Stomach (tissue), 9 donors: ENCODE results near the gene SNX20. TPM values are rescaled to one million over a fixed set of nuclear protein-coding genes. Genes with fewer than 3 reads are reported as not detected.

Experiments used
- DNase-seq, 2 donors: peaks; one replicate each; pipeline versions ENCODE4 v3.0.0 to v3.0.0-alpha.2; 2013 to 2019
- H3K27ac ChIP-seq, 5 donors: fragments of 200-600 bp in 4 of 5; sonication (generic) in 4 of 5; one replicate each; pipeline ENCODE4 v1.5.1; 2013 to 2019; ENCODE audit warnings: mild to moderate bottlenecking in 1 of 5, moderate library complexity in 1 of 5
- H3K27me3 ChIP-seq, 3 donors: fragments of 200-600 bp; sonication (generic); one replicate each; pipeline ENCODE4 v1.5.1; 2017 to 2019; ENCODE audit warnings: mixed run types in 1 of 3
- H3K36me3 ChIP-seq, 4 donors: fragments of 200-600 bp; sonication (generic); 1 replicate in 3 of 4; 2 replicates in 1 of 4; pipeline ENCODE4 v1.5.1; 2016 to 2019
- H3K4me1 ChIP-seq, 4 donors: fragments of 200-600 bp; sonication (generic); one replicate each; pipeline ENCODE4 v1.5.1; 2016 to 2019
- H3K4me3 ChIP-seq, 4 donors: fragments of 200-600 bp; sonication (generic) in 3 of 4; one replicate each; pipeline ENCODE4 v1.5.1; 2016 to 2019; ENCODE audit warnings: mild to moderate bottlenecking in 1 of 4
- H3K9me3 ChIP-seq, 4 donors: fragments of 200-600 bp; sonication (generic); one replicate each; pipeline ENCODE4 v1.5.1; 2016 to 2019
- CTCF ChIP-seq, 7 experiments: fragments of 450-650 bp in 4 of 7; fragments of 200-600 bp in 3 of 7; sonication (generic) in 3 of 7; IDR thresholded peaks; one replicate each; pipeline ENCODE4 v1.5.1; 2016 to 2019; ENCODE audit warnings: antibody characterized with exemption in 7 of 7, control low read depth in 2 of 7, mild to moderate bottlenecking in 1 of 7
- EP300 ChIP-seq: sonication (generic); formaldehyde crosslinking; IDR thresholded peaks from one replicate; pipeline ENCODE4 v1.6.1; 2017; ENCODE audit warnings: antibody characterized with exemption
- POLR2A ChIP-seq, 4 donors: fragments of 450-650 bp; IDR thresholded peaks; one replicate each; pipeline ENCODE4 v1.6.1; 2016; ENCODE audit warnings: antibody characterized with exemption in 4 of 4, control low read depth in 2 of 4, mild to moderate bottlenecking in 1 of 4, moderate library complexity in 1 of 4
- POLR2AphosphoS5 ChIP-seq, 3 donors: sonication (generic); formaldehyde crosslinking; IDR thresholded peaks; one replicate each; pipeline ENCODE4 v1.6.1; 2016; ENCODE audit warnings: antibody characterized with exemption in 3 of 3
- WGBS, 5 donors: extraction: QIAGEN DNeasy Blood & Tissue Kit in 3 of 5; methylation state at CpG; one replicate each; pipeline versions ENCODE4 v1.1.5 to v1.1.7; 2013 to 2018; 5-methylcytosine and 5-hydroxymethylcytosine counted together
- intact Hi-C: fragments of 100-400 bp; cut with DNase I; formaldehyde crosslinking; loops from one replicate; pipeline ENCODE4 v1.15.1; 2023; ENCODE audit warnings: low total_unique reads
- polyA plus RNA-seq, 3 donors: library from polyadenylated mRNA; stranded (reverse); fragments of 200-250 nt; gene quantifications; one replicate each; pipeline ENCODE4 v1.2.3, GENCODE V29; 2013
- total RNA-seq, 5 donors: library from RNA; depleted of rRNA; stranded (reverse); fragments of >200 nt; gene quantifications; one replicate each; pipeline versions ENCODE4 v1.1.0 to v1.2.3, GENCODE V29; 2014 to 2016
- donor health status: healthy with polysubstance abuse.
- donor health status: Bipolar disorder and iron deficiency.
- donor health status: healthy.

Gene SNX20
- total and polyA plus RNA-seq, 8 donors: 0.29 to 7.4 (median 1.1) TPM; not detected in 1

- H3K9me3 ChIP-seq: no peaks in the 10 kb centered on the region
- no peak for DNase-seq
- 52 to 70% (median 63%) methylated on average over 7 to 12 of the region's 12 CpGs for WGBS, 5 donors
- H3K27ac ChIP-seq: no peak overlapping the region
- H3K4me1 ChIP-seq: peaks cover 0 to 28% (median 0%) of the 10 kb centered on the region in 4 donors
- no peaks in the 10 kb centered on the region for H3K36me3 ChIP-seq
- intact Hi-C loops: no loop called here
- TF ChIP-seq CTCF (IDR thresholded peaks at IDR 0.05): no peak
- TF ChIP-seq POLR2A (IDR thresholded peaks at IDR 0.05): no peak
- TF ChIP-seq EP300: no peak
- TF ChIP-seq POLR2AphosphoS5 (IDR thresholded peaks at IDR 0.05): no peak
- no peak overlapping the region for H3K4me3 ChIP-seq
- H3K27me3 ChIP-seq: no peaks in the 10 kb centered on the region
Measured at GRCh38 chr16:50688083-50688482, 7.0 kb upstream of the SNX20 start.

- TF ChIP-seq POLR2A (IDR thresholded peaks at IDR 0.05) (no peak), EP300 (no peak), CTCF (IDR thresholded peaks at IDR 0.05) (no peak), POLR2AphosphoS5 (IDR thresholded peaks at IDR 0.05) (no peak)
- DNase-seq: no peak
- H3K4me3 ChIP-seq: no peak overlapping the region
- H3K4me1 ChIP-seq: peaks cover 0 to 31% (median 0%) of the 10 kb centered on the region in 4 donors
- 78 to 87% (median 81%) methylated on average over 8 of the region's 8 CpGs for WGBS, 5 donors
- H3K27me3 ChIP-seq: no peaks in the 10 kb centered on the region
- intact Hi-C loops: no loop called here
- no peaks in the 10 kb centered on the region for H3K9me3 ChIP-seq
- no peaks in the 10 kb centered on the region for H3K36me3 ChIP-seq
- H3K27ac ChIP-seq: peak overlapping the region in 2 of 5 donors; percentile 63 to 74
Measured at GRCh38 chr16:50685462-50686063, 4.5 kb upstream of the SNX20 start.

GRCh38 chr16:50684823-50685461 lies 3.8 kb upstream of the SNX20 start:
- peaks cover 0 to 31% (median 0%) of the 10 kb centered on the region in 4 donors for H3K4me1 ChIP-seq
- no peak overlapping the region for H3K4me3 ChIP-seq
- WGBS, 5 donors: 72 to 86% (median 81%) methylated on average over 11 of the region's 11 CpGs
- no peaks in the 10 kb centered on the region for H3K27me3 ChIP-seq
- TF ChIP-seq EP300: no peak
- TF ChIP-seq POLR2AphosphoS5 (IDR thresholded peaks at IDR 0.05): no peak
- TF ChIP-seq POLR2A (IDR thresholded peaks at IDR 0.05): no peak
- TF ChIP-seq CTCF (IDR thresholded peaks at IDR 0.05): no peak
- no peaks in the 10 kb centered on the region for H3K9me3 ChIP-seq
- H3K27ac ChIP-seq: peak overlapping the region in 2 of 5 donors; percentile 63 to 74
- DNase-seq: no peak
- H3K36me3 ChIP-seq: no peaks in the 10 kb centered on the region
- intact Hi-C loops: no loop called here

GRCh38 chr16:50683689-50684374 lies 2.7 kb upstream of the SNX20 start:
- Histone ChIP-seq H3K27ac (peak overlapping the region in 2 of 5 donors; percentile 63 to 74), H3K4me1 (peaks cover 0 to 38% (median 0%) of the 10 kb centered on the region in 4 donors), H3K4me3 (no peak overlapping the region), H3K9me3 (no peaks in the 10 kb centered on the region), H3K36me3 (no peaks in the 10 kb centered on the region), H3K27me3 (no peaks in the 10 kb centered on the region)
- intact Hi-C loops: no loop called here
- TF ChIP-seq POLR2AphosphoS5 (IDR thresholded peaks at IDR 0.05) (no peak), CTCF (IDR thresholded peaks at IDR 0.05) (no peak), EP300 (no peak), POLR2A (IDR thresholded peaks at IDR 0.05) (no peak)
- WGBS, 5 donors: 67 to 88% (median 77%) methylated on average over 14 of the region's 14 CpGs
- DNase-seq: peak; percentile 50 to 54
